Epithelial cell of esophagus (primary cell): ENCODE results near the gene LDLRAP1.
"Not testable (repeated sequence)": the region's sequence is repeated elsewhere in the genome, so short reads cannot be mapped to it uniquely, and the experiment has no call there.

ENCODE experiments used
- DNase-seq: peaks from one replicate; pipeline ENCODE4 v3.0.0; 2010; ENCODE audit warnings: low read depth
- H3K4me3 ChIP-seq: 2 replicates; pipeline ENCODE4 v1.5.1; 2011; ENCODE audit warnings: mild to moderate bottlenecking, low read length, control low read depth
- CTCF ChIP-seq: IDR thresholded peaks from 2 replicates; pipeline ENCODE4 v1.5.1; 2011; ENCODE audit warnings: low read depth, mild to moderate bottlenecking, low read length, control low read depth, inconsistent platforms; ENCODE audit not compliant: insufficient read depth; ENCODE audit errors: missing control alignments

Gene LDLRAP1

GRCh38 chr1:25599969-25600610 is 56.7 kb downstream of the LDLRAP1 start:
- no peak overlapping the region for H3K4me3 ChIP-seq
- DNase-seq: no peak
- no peak for TF ChIP-seq CTCF

- not testable (repeated sequence) for H3K4me3 ChIP-seq, DNase-seq
Measured at GRCh38 chr1:25600971-25601699, 57.7 kb downstream of the LDLRAP1 start.

- H3K4me3 ChIP-seq, DNase-seq: not testable (repeated sequence)
Measured at GRCh38 chr1:25603779-25604538, 60.6 kb downstream of the LDLRAP1 start.

GRCh38 chr1:25607123-25607522 is 63.7 kb downstream of the LDLRAP1 start:
- H3K4me3 ChIP-seq: no peak overlapping the region
- no peak for TF ChIP-seq CTCF
- no peak for DNase-seq

- peak; percentile 79 for TF ChIP-seq CTCF
- no peak overlapping the region for H3K4me3 ChIP-seq
- peak; percentile 78 for DNase-seq
Measured at GRCh38 chr1:25608488-25609178, 65.2 kb downstream of the LDLRAP1 start.

- TF ChIP-seq CTCF: no peak
- no peak overlapping the region for H3K4me3 ChIP-seq
- no peak for DNase-seq
Measured at GRCh38 chr1:25609921-25610320, 66.5 kb downstream of the LDLRAP1 start.

- no peak for DNase-seq
- H3K4me3 ChIP-seq: no peak overlapping the region
- TF ChIP-seq CTCF: peak; percentile 32
Measured at GRCh38 chr1:25610822-25611630, 67.6 kb downstream of the LDLRAP1 start.
